Neuronal stem cell (in vitro differentiated cells): ENCODE measurements around the gene STARD10.
A peak's percentile ranks its signal among the peaks of the same experiment; 100 is the strongest.

Source experiments
- DNase-seq: peaks from one replicate; pipeline ENCODE4 v3.0.0-alpha.2; 2013; ENCODE audit warnings: low spot score
- H2AFZ ChIP-seq: one replicate; pipeline ENCODE4 v1.6.1; 2013; ENCODE audit warnings: mild to moderate bottlenecking, low read length, inconsistent platforms
- H2AK5ac ChIP-seq: 2 replicates; pipeline ENCODE4 v1.6.1; 2013; ENCODE audit warnings: low read depth, mild to moderate bottlenecking, inconsistent platforms, low read length, moderate library complexity, mixed read lengths
- H2BK120ac ChIP-seq: 2 replicates; pipeline ENCODE4 v1.6.1; 2013; ENCODE audit warnings: low read depth, mild to moderate bottlenecking, inconsistent platforms, low read length, moderate library complexity, mixed read lengths
- H2BK12ac ChIP-seq: one replicate; pipeline ENCODE4 v1.6.1; 2013; ENCODE audit warnings: low read length, inconsistent platforms
- H2BK15ac ChIP-seq: 2 replicates; pipeline ENCODE4 v1.6.1; 2013; ENCODE audit warnings: mild to moderate bottlenecking, low read length, inconsistent platforms, mixed read lengths
- H2BK5ac ChIP-seq: one replicate; pipeline ENCODE4 v1.6.1; 2013; ENCODE audit warnings: inconsistent platforms, mild to moderate bottlenecking, low read length, moderate library complexity
- H3K14ac ChIP-seq: one replicate; pipeline ENCODE4 v1.6.1; 2013; ENCODE audit warnings: low read length, inconsistent platforms
- H3K18ac ChIP-seq: 2 replicates; pipeline ENCODE4 v1.6.1; 2013; ENCODE audit warnings: low read length, inconsistent platforms
- H3K23ac ChIP-seq: 2 replicates; pipeline ENCODE4 v1.6.1; 2013; ENCODE audit warnings: low read depth, mild to moderate bottlenecking, mixed read lengths, low read length, inconsistent platforms; ENCODE audit not compliant: poor library complexity
- H3K27ac ChIP-seq: replicated peaks from 3 replicates; pipeline ENCODE4 v1.5.1; 2013; ENCODE audit warnings: low read length, inconsistent platforms
- H3K27me3 ChIP-seq, 3 experiments: 2 replicates each; pipeline ENCODE4 v1.6.1; 2013; ENCODE audit warnings: low read length in 3 of 3, mild to moderate bottlenecking in 2 of 3, inconsistent platforms in 1 of 3, low read depth in 1 of 3, mixed read lengths in 1 of 3, moderate library complexity in 1 of 3; ENCODE audit not compliant: control insufficient read depth in 3 of 3, insufficient read depth in 3 of 3
- H3K36me3 ChIP-seq, 2 donors: replicated peaks in 1 of 2; 2 replicates each; pipeline ENCODE4 v1.6.1; 2013; ENCODE audit warnings: low read length in 2 of 2; ENCODE audit not compliant: control insufficient read depth in 2 of 2, insufficient read depth in 2 of 2
- H3K4ac ChIP-seq: 2 replicates; pipeline ENCODE4 v1.6.1; 2013; ENCODE audit warnings: inconsistent platforms, mild to moderate bottlenecking, low read length, moderate library complexity
- H3K4me1 ChIP-seq, 2 donors: 1 replicate in 1 of 2; 2 replicates in 1 of 2; pipeline ENCODE4 v1.6.1; 2013; ENCODE audit warnings: low read length in 2 of 2, low read depth in 1 of 2; ENCODE audit not compliant: control insufficient read depth in 2 of 2, insufficient read depth in 1 of 2
- H3K4me2 ChIP-seq: one replicate; pipeline ENCODE4 v1.6.1; 2013; ENCODE audit warnings: mild to moderate bottlenecking, low read length, inconsistent platforms; ENCODE audit not compliant: insufficient read depth, poor library complexity, severe bottlenecking
- H3K4me3 ChIP-seq, 2 donors: 2 replicates each; pipeline ENCODE4 v1.5.1; 2013; ENCODE audit warnings: low read length in 2 of 2, mild to moderate bottlenecking in 2 of 2, inconsistent platforms in 1 of 2, moderate library complexity in 1 of 2
- H3K79me1 ChIP-seq: one replicate; pipeline ENCODE4 v1.6.1; 2013; ENCODE audit warnings: low read depth, mild to moderate bottlenecking, inconsistent platforms, low read length, moderate library complexity
- H3K9ac ChIP-seq: one replicate; pipeline ENCODE4 v1.6.1; 2013; ENCODE audit warnings: mild to moderate bottlenecking, low read depth, low read length, inconsistent platforms; ENCODE audit not compliant: poor library complexity
- H3K9me3 ChIP-seq, 2 donors: replicated peaks in 1 of 2; 2 replicates each; pipeline versions ENCODE3 to v1.6.1; 2013; ENCODE audit warnings: low read length in 2 of 2, mild to moderate bottlenecking in 2 of 2, inconsistent platforms in 1 of 2, low read depth in 1 of 2, mixed read lengths in 1 of 2, moderate library complexity in 1 of 2; ENCODE audit not compliant: control insufficient read depth in 2 of 2, insufficient read depth in 1 of 2
- H4K8ac ChIP-seq: one replicate; pipeline ENCODE4 v1.6.1; 2013; ENCODE audit warnings: low read depth, mild to moderate bottlenecking, inconsistent platforms, low read length, moderate library complexity
- H4K91ac ChIP-seq: one replicate; pipeline ENCODE4 v1.6.1; 2013; ENCODE audit warnings: low read length, low read depth, mild to moderate bottlenecking, inconsistent platforms; ENCODE audit not compliant: poor library complexity
- WGBS, 2 donors: extraction: QIAGEN DNeasy Blood & Tissue Kit; methylation state at CpG; one replicate each; pipeline ENCODE4 v1.1.7; 2013; ENCODE audit warnings: missing lambda C conversion rate in 2 of 2, mixed read lengths in 1 of 2; ENCODE audit not compliant: insufficient read length in 2 of 2, insufficient replicate concordance in 1 of 2; ENCODE audit errors: extremely low coverage in 2 of 2; 5-methylcytosine and 5-hydroxymethylcytosine counted together

Gene STARD10

GRCh38 chr11:72726266-72727220 is 67.3 kb downstream of the STARD10 start:
- H3K18ac ChIP-seq = no peak overlapping the region
- H3K9ac ChIP-seq = no peak overlapping the region
- no peaks in the 10 kb centered on the region for H3K79me1 ChIP-seq
- peaks cover 4 to 13% of the 10 kb centered on the region in 2 donors for H3K4me1 ChIP-seq
- no peak for DNase-seq
- H2BK12ac ChIP-seq = no peak overlapping the region
- no peak overlapping the region for H3K4me3 ChIP-seq
- no peak overlapping the region for H3K4ac ChIP-seq
- no peak overlapping the region for H3K27ac ChIP-seq
- H3K9me3 ChIP-seq = no peaks in the 10 kb centered on the region
- peak overlapping the region; percentile 42 for H2AK5ac ChIP-seq
- WGBS, 2 donors = no CpG with 5 or more reads among the region's 40 CpGs
- H2BK15ac ChIP-seq = no peak overlapping the region
- no peak overlapping the region for H3K23ac ChIP-seq
- H3K14ac ChIP-seq = no peak overlapping the region
- H4K8ac ChIP-seq = no peak overlapping the region
- H3K27me3 ChIP-seq = no peaks in the 10 kb centered on the region
- no peak overlapping the region for H2AFZ ChIP-seq
- no peak overlapping the region for H4K91ac ChIP-seq
- no peak overlapping the region for H3K4me2 ChIP-seq
- peak overlapping the region; percentile 54 for H2BK5ac ChIP-seq
- H2BK120ac ChIP-seq = no peak overlapping the region
- no peaks in the 10 kb centered on the region for H3K36me3 ChIP-seq

- H3K18ac ChIP-seq = no peak overlapping the region
- H2BK120ac ChIP-seq = no peak overlapping the region
- peak overlapping the region; percentile 17 for H2AFZ ChIP-seq
- no peak overlapping the region for H3K9ac ChIP-seq
- no peak overlapping the region for H2BK15ac ChIP-seq
- no peak for DNase-seq
- H4K91ac ChIP-seq = no peak overlapping the region
- H2AK5ac ChIP-seq = no peak overlapping the region
- no peak overlapping the region for H3K27ac ChIP-seq
- no peaks in the 10 kb centered on the region for H3K79me1 ChIP-seq
- H4K8ac ChIP-seq = no peak overlapping the region
- H2BK12ac ChIP-seq = no peak overlapping the region
- no peak overlapping the region for H3K23ac ChIP-seq
- WGBS, 2 donors = no CpG with 5 or more reads among the region's 4 CpGs
- H3K36me3 ChIP-seq = no peaks in the 10 kb centered on the region
- H3K9me3 ChIP-seq = no peaks in the 10 kb centered on the region
- no peaks in the 10 kb centered on the region for H3K27me3 ChIP-seq
- H2BK5ac ChIP-seq = no peak overlapping the region
- no peak overlapping the region for H3K4ac ChIP-seq
- H3K4me2 ChIP-seq = no peak overlapping the region
- no peak overlapping the region for H3K4me3 ChIP-seq
- H3K14ac ChIP-seq = no peak overlapping the region
- peaks cover 4 to 16% of the 10 kb centered on the region in 2 donors for H3K4me1 ChIP-seq
Measured at GRCh38 chr11:72725724-72726028, 68.2 kb downstream of the STARD10 start.

DNA sequence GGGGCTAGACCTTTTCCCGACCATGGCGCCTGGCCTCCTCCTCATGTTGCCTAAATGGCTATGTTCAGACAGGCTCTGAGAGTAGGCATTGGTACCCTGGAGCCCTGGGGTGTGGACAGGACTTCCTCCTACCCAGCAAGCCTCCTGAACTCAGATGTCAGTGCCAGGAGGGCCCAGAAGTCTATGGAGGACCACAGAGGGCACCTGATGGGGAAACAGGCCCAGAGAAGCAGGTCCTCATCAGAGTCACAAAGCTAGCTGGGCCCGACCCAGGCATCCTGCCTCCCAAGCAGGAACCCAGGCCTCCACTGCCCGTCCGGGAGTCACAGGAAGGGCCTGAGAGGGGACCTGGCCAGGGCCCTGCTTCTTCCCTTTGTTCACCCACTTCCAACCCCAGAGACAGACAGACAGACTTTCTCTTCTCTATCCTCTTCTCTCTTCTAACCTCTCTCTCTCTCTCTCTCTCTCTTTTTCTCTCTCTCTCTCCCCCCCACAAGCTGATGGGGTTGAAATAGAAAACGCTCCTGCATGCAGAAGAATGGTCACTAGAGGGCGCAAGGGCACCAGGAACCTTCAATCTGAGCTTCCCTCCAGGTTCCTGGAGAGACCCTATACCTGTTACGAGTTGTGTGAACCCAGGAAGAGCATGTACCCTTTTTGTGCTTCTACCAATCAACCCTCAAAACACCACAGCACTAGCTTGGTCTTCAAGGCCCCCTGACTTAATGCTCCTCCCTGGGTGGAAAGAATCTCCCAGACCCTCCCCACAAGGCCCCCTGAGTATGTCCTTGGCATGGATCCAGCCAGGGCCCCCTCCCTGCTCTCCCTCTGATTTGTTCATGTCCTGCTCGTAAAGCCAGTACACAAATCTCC is 68.8 kb downstream of the STARD10 start:
- H3K23ac ChIP-seq = no peak overlapping the region
- H3K4me3 ChIP-seq = no peak overlapping the region
- no peaks in the 10 kb centered on the region for H3K79me1 ChIP-seq
- peak overlapping the region; percentile 54 for H2AFZ ChIP-seq
- no peak overlapping the region for H2BK120ac ChIP-seq
- no peak overlapping the region for H3K9ac ChIP-seq
- no CpG with 5 or more reads among the region's 9 CpGs for WGBS, 2 donors
- H3K4me1 ChIP-seq = peaks cover 4 to 20% of the 10 kb centered on the region in 2 donors
- no peaks in the 10 kb centered on the region for H3K27me3 ChIP-seq
- no peak overlapping the region for H3K14ac ChIP-seq
- H3K4ac ChIP-seq = no peak overlapping the region
- H4K8ac ChIP-seq = no peak overlapping the region
- peak overlapping the region; percentile 60 for H2AK5ac ChIP-seq
- H3K9me3 ChIP-seq = no peaks in the 10 kb centered on the region
- H3K27ac ChIP-seq = no peak overlapping the region
- no peak overlapping the region for H2BK12ac ChIP-seq
- no peaks in the 10 kb centered on the region for H3K36me3 ChIP-seq
- no peak overlapping the region for H3K4me2 ChIP-seq
- no peak overlapping the region for H3K18ac ChIP-seq
- DNase-seq = peak; percentile 79
- no peak overlapping the region for H4K91ac ChIP-seq
- H2BK15ac ChIP-seq = peak overlapping the region; percentile 54
- peak overlapping the region; percentile 72 for H2BK5ac ChIP-seq

DNA sequence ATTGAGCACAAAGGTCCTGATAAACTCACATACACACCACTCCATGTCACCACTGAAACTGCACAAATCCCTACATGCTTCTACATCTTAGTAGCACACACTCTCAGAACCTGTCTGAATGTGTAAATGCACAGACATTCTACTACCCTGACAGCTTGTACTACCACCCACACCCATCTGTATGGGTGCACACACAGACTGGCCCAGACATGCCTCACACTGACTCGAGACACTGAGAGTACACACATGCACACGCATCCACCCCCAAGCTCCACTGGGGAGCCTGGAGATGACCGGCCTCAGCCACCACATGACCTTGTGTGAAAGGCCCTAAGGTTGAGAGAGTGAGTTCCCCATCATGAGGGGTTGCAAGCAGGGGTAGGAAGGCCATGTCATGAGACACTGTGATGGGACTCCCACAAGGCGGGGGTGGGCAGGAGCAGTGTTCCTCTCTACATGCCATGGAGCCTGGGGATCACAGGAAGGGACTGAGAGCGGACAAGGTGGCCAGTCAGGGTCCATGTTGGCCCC is 69.8 kb downstream of the STARD10 start:
- Histone ChIP-seq H3K79me1 (no peaks in the 10 kb centered on the region), H2AFZ (no peak overlapping the region), H2BK120ac (no peak overlapping the region), H3K23ac (no peak overlapping the region), H3K4ac (no peak overlapping the region), H4K91ac (no peak overlapping the region), H2BK12ac (no peak overlapping the region), H3K4me3 (no peak overlapping the region), H3K36me3 (no peaks in the 10 kb centered on the region), H3K27me3 (no peaks in the 10 kb centered on the region), H3K9ac (no peak overlapping the region), H3K27ac (no peak overlapping the region), H3K4me2 (no peak overlapping the region), H4K8ac (no peak overlapping the region), H3K18ac (no peak overlapping the region), H2AK5ac (no peak overlapping the region), H2BK15ac (no peak overlapping the region), H3K4me1 (peaks cover 4 to 20% of the 10 kb centered on the region in 2 donors), H2BK5ac (peak overlapping the region; percentile 72), H3K14ac (no peak overlapping the region), H3K9me3 (no peaks in the 10 kb centered on the region)
- DNase-seq = no peak
- no CpG with 5 or more reads among the region's 5 CpGs for WGBS, 2 donors
